ENCODE measurements around the gene MAPRE3.

GRCh38 chr2:27054721-27055120 is 84.3 kb downstream of the MAPRE3 start:
- no peak for TF ChIP-seq ZC3H10 (CRISPR knock-in tag; IDR thresholded peaks at IDR 0.05)
- TF ChIP-seq OSR1 (CRISPR knock-in tag; IDR thresholded peaks at IDR 0.05): no peak
- no peak for TF ChIP-seq CREB5 (CRISPR knock-in tag; IDR thresholded peaks at IDR 0.05; ENCODE audit: low read depth)
- no peak for TF ChIP-seq PATZ1 (CRISPR knock-in tag; IDR thresholded peaks at IDR 0.05; ENCODE audit: borderline replicate concordance)
- no peak for TF ChIP-seq ZFP3 (CRISPR knock-in tag; IDR thresholded peaks at IDR 0.05)
- no peak for TF ChIP-seq GLIS3 (CRISPR knock-in tag; IDR thresholded peaks at IDR 0.05)
- no peak for TF ChIP-seq BACH2 (CRISPR knock-in tag; IDR thresholded peaks at IDR 0.05; ENCODE audit: borderline replicate concordance)
- TF ChIP-seq TCF4 (CRISPR knock-in tag; IDR thresholded peaks at IDR 0.05; ENCODE audit: borderline replicate concordance): no peak
- no peak for TF ChIP-seq CSRNP3 (CRISPR knock-in tag; IDR thresholded peaks at IDR 0.05)
- TF ChIP-seq POU6F1 (CRISPR knock-in tag; IDR thresholded peaks at IDR 0.05; ENCODE audit: borderline replicate concordance, low read depth): no peak

All from SK-N-SH treated with all-trans-retinoic acid at 6 μM for 48 hours (cell line).